Upper lobe of left lung (tissue), 6 donors: ENCODE data around the gene C2orf76. TPM values are rescaled to one million over a fixed set of nuclear protein-coding genes. Genes with fewer than 3 reads are reported as not detected.

Experiments used
- ATAC-seq, 2 donors: fragments of 200-7000 bp; cut with Tn5 transposase; one replicate each; pipeline ENCODE4 v1.9.1; 2022; ENCODE audit warnings: mild to moderate bottlenecking in 2 of 2, moderate library complexity in 2 of 2; ENCODE audit not compliant: low FRiP score in 2 of 2
- DNase-seq, 2 donors: peaks; one replicate each; pipeline ENCODE4 v3.0.0-alpha.2; 2019 to 2020
- H3K27ac ChIP-seq, 4 donors: fragments of 200-600 bp; sonication (generic); one replicate each; pipeline ENCODE4 v1.5.1; 2016 to 2019
- H3K27me3 ChIP-seq, 4 donors: fragments of 200-600 bp; sonication (generic); one replicate each; pipeline ENCODE4 v1.5.1; 2017 to 2019
- H3K36me3 ChIP-seq, 4 donors: fragments of 200-600 bp; sonication (generic); one replicate each; pipeline ENCODE4 v1.5.1; 2016 to 2019
- H3K4me1 ChIP-seq, 4 donors: fragments of 200-600 bp; sonication (generic); one replicate each; pipeline ENCODE4 v1.5.1; 2018 to 2019
- H3K4me3 ChIP-seq, 4 donors: fragments of 200-600 bp; sonication (generic); one replicate each; pipeline ENCODE4 v1.5.1; 2017 to 2019; ENCODE audit warnings: mild to moderate bottlenecking in 2 of 4, moderate library complexity in 1 of 4
- H3K9me3 ChIP-seq, 4 donors: fragments of 200-600 bp; sonication (generic); one replicate each; pipeline ENCODE4 v1.5.1; 2018 to 2019
- CTCF ChIP-seq, 6 experiments: fragments of 450-650 bp in 4 of 6; fragments of 200-600 bp in 2 of 6; sonication (generic) in 2 of 6; IDR thresholded peaks; one replicate each; pipeline ENCODE4 v1.5.1; 2016 to 2019; ENCODE audit warnings: antibody characterized with exemption in 6 of 6
- EP300 ChIP-seq, 4 donors: sonication (generic); formaldehyde crosslinking; IDR thresholded peaks; one replicate each; pipeline ENCODE4 v1.5.1; 2017; ENCODE audit warnings: antibody characterized with exemption in 4 of 4, control low read depth in 2 of 4
- POLR2A ChIP-seq, 4 donors: fragments of 450-650 bp; IDR thresholded peaks; one replicate each; pipeline ENCODE4 v1.5.1; 2016 to 2017; ENCODE audit warnings: antibody characterized with exemption in 4 of 4, mild to moderate bottlenecking in 2 of 4
- POLR2AphosphoS5 ChIP-seq, 2 donors: sonication (generic); formaldehyde crosslinking; IDR thresholded peaks; one replicate each; pipeline ENCODE4 v1.5.1; 2017; ENCODE audit warnings: antibody characterized with exemption in 2 of 2
- WGBS, 2 donors: methylation state at CpG; one replicate each; pipeline ENCODE4 v1.1.5; 2017 to 2018; 5-methylcytosine and 5-hydroxymethylcytosine counted together
- total RNA-seq, 6 donors: library from RNA; depleted of rRNA in 4 of 6; stranded (reverse); fragments of >200 nt in 4 of 6; gene quantifications; one replicate each; pipeline versions ENCODE4 v1.1.0 to v1.2.1, GENCODE V29; 2016 to 2021
- donor health status: DM: no; HTN: no; CAD: no; lungs with moderate emphysema.
- donor health status: DM: no; HTN: yes; CAD: no; lungs with severe emphysema.

The C2orf76 gene
- total RNA-seq, 6 donors from 2014 or later, result 3.3 to 14.7 (median 6.2) TPM; not detected in 1

GRCh38 chr2:119332953-119333352, 33.7 kb downstream of the C2orf76 start:
- H3K27ac ChIP-seq, result no peak overlapping the region
- no peaks in the 10 kb centered on the region for H3K27me3 ChIP-seq
- no peak for ATAC-seq
- TF ChIP-seq EP300 (IDR thresholded peaks at IDR 0.05) (no peak), POLR2AphosphoS5 (IDR thresholded peaks at IDR 0.05) (no peak), CTCF (IDR thresholded peaks at IDR 0.05) (no peak), POLR2A (IDR thresholded peaks at IDR 0.05) (no peak)
- DNase-seq, result no peak
- WGBS, 2 donors, result 96 to 98% methylated on average over 6 of the region's 6 CpGs
- H3K4me1 ChIP-seq, result no peaks in the 10 kb centered on the region
- no peaks in the 10 kb centered on the region for H3K9me3 ChIP-seq
- no peak overlapping the region for H3K4me3 ChIP-seq
- H3K36me3 ChIP-seq, result peaks cover 0 to 10% (median 0%) of the 10 kb centered on the region in 4 donors

DNA sequence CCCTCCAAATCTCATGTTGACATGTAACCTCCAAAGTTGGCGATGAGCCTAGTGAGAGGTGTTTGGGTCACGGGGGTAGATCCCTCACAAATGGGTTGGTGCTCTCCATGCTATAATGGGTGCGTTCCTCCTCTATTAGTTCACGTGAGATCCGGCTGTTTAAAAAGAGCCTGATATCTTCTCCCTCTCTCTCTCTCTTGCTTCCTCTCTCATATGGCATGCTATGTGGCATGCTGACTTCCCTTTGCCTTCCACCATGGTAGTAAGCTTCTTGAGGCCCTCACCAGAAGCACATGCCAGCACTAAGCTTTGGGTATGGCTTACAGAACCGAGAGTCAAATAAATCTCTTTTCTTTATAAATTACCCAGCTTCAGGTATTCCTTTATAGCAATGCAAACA, 39.2 kb downstream of the C2orf76 start:
- Histone ChIP-seq H3K27ac (no peak overlapping the region), H3K9me3 (no peaks in the 10 kb centered on the region)
- 84 to 95% methylated on average over 6 of the region's 6 CpGs for WGBS, 2 donors

GRCh38 chr2:119326938-119327337, 39.7 kb downstream of the C2orf76 start:
- H3K4me3 ChIP-seq, result no peak overlapping the region
- H3K9me3 ChIP-seq, result no peaks in the 10 kb centered on the region
- no peaks in the 10 kb centered on the region for H3K36me3 ChIP-seq
- peak in 1 of 2 donors; percentile 48 for ATAC-seq
- DNase-seq, result no peak
- no peak overlapping the region for H3K27ac ChIP-seq
- no peaks in the 10 kb centered on the region for H3K27me3 ChIP-seq
- 54 to 73% methylated on average over 1 of the region's 1 CpG for WGBS, 2 donors
- TF ChIP-seq EP300 (IDR thresholded peaks at IDR 0.05) (no peak), POLR2A (IDR thresholded peaks at IDR 0.05) (no peak), POLR2AphosphoS5 (IDR thresholded peaks at IDR 0.05) (no peak), CTCF (IDR thresholded peaks at IDR 0.05) (no peak)
- no peaks in the 10 kb centered on the region for H3K4me1 ChIP-seq

More for the DNA sequence above, 39.2 kb downstream of the C2orf76 start:
- no peaks in the 10 kb centered on the region for H3K4me1 ChIP-seq
- no peak for DNase-seq
- TF ChIP-seq POLR2AphosphoS5 (IDR thresholded peaks at IDR 0.05), result no peak
- no peak for TF ChIP-seq EP300 (IDR thresholded peaks at IDR 0.05)
- TF ChIP-seq POLR2A (IDR thresholded peaks at IDR 0.05), result no peak
- no peak for TF ChIP-seq CTCF (IDR thresholded peaks at IDR 0.05)
- H3K27me3 ChIP-seq, result no peaks in the 10 kb centered on the region
- no peaks in the 10 kb centered on the region for H3K36me3 ChIP-seq
- no peak for ATAC-seq
- no peak overlapping the region for H3K4me3 ChIP-seq

- no peak overlapping the region for H3K4me3 ChIP-seq
- no peak for TF ChIP-seq CTCF (IDR thresholded peaks at IDR 0.05)
- TF ChIP-seq POLR2AphosphoS5 (IDR thresholded peaks at IDR 0.05), result no peak
- no peaks in the 10 kb centered on the region for H3K27me3 ChIP-seq
- H3K27ac ChIP-seq, result no peak overlapping the region
- no peaks in the 10 kb centered on the region for H3K9me3 ChIP-seq
- no peaks in the 10 kb centered on the region for H3K36me3 ChIP-seq
- ATAC-seq, result no peak
- H3K4me1 ChIP-seq, result no peaks in the 10 kb centered on the region
- DNase-seq, result no peak
- 88 to 93% methylated on average over 9 of the region's 9 CpGs for WGBS, 2 donors
These were observed 41.9 kb downstream of the C2orf76 start for GRCh38 chr2:119324685-119325270.

DNA sequence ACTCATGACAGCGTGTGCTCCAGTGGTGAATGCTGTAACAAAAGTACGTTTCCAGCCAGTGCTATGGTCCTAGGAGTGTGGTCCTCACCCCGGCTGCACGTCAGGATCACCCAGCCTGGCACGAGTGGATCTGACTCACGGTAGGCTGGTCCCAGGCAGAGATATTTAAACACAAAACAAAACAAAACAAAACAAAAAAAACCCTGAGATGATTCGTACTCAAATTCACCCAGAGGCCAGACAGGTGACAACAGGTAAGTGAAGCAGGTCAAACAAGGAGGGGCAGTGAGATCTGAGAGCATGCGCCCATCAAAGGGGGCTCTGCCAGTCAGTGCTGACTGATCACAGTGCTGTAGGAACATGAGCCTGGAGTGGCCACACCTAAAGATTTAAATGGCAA, 43.2 kb downstream of the C2orf76 start:
- Histone ChIP-seq H3K27ac (no peak overlapping the region), H3K9me3 (no peaks in the 10 kb centered on the region), H3K4me3 (no peak overlapping the region), H3K27me3 (no peaks in the 10 kb centered on the region), H3K4me1 (no peaks in the 10 kb centered on the region), H3K36me3 (no peaks in the 10 kb centered on the region)
- ATAC-seq, result no peak
- no peak for DNase-seq
- 89 to 92% methylated on average over 8 of the region's 8 CpGs for WGBS, 2 donors
- TF ChIP-seq CTCF (IDR thresholded peaks at IDR 0.05) (no peak), POLR2AphosphoS5 (IDR thresholded peaks at IDR 0.05) (no peak), EP300 (IDR thresholded peaks at IDR 0.05) (no peak), POLR2A (IDR thresholded peaks at IDR 0.05) (no peak)
